GM12864 (cell line): ENCODE results near the gene POLR2M.

Source experiments
- DNase-seq: peaks from one replicate; pipeline ENCODE4 v3.0.0-alpha.2; 2011; ENCODE audit warnings: low read depth
- H3K4me3 ChIP-seq: 2 replicates; pipeline ENCODE4 v1.5.1; 2011; ENCODE audit warnings: mild to moderate bottlenecking, low read depth, low read length, control low read depth
- CTCF ChIP-seq: IDR thresholded peaks from 2 replicates; pipeline ENCODE4 v1.5.1; 2011; ENCODE audit warnings: low read depth, mild to moderate bottlenecking, moderate library complexity, low read length, control low read depth, inconsistent platforms; ENCODE audit errors: missing control alignments

The POLR2M gene

DNA sequence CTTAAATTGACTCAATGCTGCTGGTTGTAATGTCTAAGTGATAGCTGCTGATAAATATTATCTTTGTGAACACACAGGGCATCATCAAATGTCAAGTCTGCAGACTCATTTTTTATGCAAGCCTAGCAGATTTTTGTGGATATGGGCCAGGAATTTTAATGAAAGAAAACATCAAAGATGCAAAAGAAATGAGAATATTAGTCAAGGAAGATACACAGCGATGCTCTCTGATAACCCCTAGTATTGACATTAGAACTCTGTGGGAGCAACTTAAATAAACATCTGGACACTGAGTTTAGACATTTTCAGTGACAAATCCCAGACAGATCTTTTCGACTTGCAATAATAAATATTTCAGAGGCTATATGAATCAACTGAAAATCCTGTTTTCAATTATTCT, 28.3 kb downstream of the POLR2M start:
- no peak for DNase-seq
- TF ChIP-seq CTCF = no peak
- no peak overlapping the region for H3K4me3 ChIP-seq

GRCh38 chr15:57735431-57735830, 28.9 kb downstream of the POLR2M start:
- no peak for TF ChIP-seq CTCF
- DNase-seq = no peak
- H3K4me3 ChIP-seq = no peak overlapping the region

- DNase-seq = no peak
- TF ChIP-seq CTCF = no peak
Observed at GRCh38 chr15:57735891-57736290, 29.4 kb downstream of the POLR2M start.

DNA sequence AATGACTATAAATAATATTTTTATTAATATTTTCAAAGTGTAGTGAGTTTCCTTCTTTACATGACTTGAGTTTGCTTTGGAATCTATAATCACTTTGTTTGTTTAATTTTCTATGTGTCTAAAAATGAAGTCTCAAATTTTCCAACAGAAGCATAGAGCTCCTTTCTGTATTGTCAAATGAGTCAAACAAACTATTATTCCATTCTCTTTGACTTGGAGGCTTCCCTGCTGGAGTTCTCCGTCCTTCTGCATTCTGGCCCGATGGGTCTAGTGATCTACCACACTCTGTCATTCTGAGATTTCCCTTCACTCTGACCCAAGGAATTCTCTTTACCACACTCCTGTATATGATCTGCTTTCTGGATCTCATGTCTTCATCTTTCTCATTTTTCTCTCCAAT, 30.1 kb downstream of the POLR2M start:
- no peak for TF ChIP-seq CTCF
- no peak for DNase-seq
- no peak overlapping the region for H3K4me3 ChIP-seq

More at GRCh38 chr15:57735891-57736290, 29.4 kb downstream of the POLR2M start:
- H3K4me3 ChIP-seq = no peak overlapping the region

GRCh38 chr15:57738734-57739237, 32.3 kb downstream of the POLR2M start:
- TF ChIP-seq CTCF = no peak
- DNase-seq = no peak

GRCh38 chr15:57740048-57740447, 33.5 kb downstream of the POLR2M start:
- H3K4me3 ChIP-seq = no peak overlapping the region
- DNase-seq = no peak
- TF ChIP-seq CTCF = no peak

More at GRCh38 chr15:57738734-57739237, 32.3 kb downstream of the POLR2M start:
- H3K4me3 ChIP-seq = no peak overlapping the region

DNA sequence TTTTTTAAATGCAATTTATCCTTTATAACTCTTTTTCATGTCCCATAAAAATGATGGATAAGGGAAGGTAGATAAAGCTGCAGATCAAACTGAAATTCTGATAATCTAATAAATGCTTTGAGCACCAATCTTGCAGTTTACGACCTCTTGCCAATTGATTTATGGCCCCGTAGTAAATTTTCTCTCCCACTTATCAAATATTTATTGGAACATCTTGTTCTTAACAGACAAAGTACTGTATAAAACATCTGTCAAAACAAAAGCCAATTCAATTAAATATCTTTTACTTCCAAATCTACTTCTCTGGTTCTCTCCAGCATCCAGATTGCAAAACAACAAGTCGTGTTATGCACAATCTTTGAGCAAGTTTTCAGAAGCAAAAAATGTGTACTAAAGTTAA, 34.6 kb downstream of the POLR2M start:
- H3K4me3 ChIP-seq = no peak overlapping the region
- no peak for TF ChIP-seq CTCF
- no peak for DNase-seq
